ENCODE measurements around the gene MDM4. TPM values are rescaled to one million over a fixed set of nuclear protein-coding genes. Genes with fewer than 3 reads are reported as not detected.

Gene MDM4
- total RNA-seq, 1 donor from 2014 or later, result 84.5 TPM

DNA sequence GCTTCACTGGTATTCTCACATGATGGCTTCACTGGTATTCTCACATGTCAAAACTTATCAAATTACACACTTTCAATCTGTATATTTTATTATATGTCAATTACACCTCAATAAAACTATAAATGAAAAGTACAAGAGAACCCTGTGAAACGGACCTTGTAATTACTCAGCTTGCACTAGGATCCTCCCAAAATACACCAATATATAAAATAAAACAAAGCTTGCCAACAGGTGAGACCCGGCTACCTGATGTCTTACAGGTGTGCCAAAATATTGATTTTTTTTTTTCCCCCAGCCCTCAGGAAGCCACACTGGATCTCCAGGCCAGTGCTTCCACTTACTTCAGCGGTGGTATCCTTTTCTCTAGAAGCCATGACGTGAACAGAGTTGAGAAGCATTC is 44.5 kb upstream of the MDM4 start:
- Histone ChIP-seq H3K9me3 (no peaks in the 10 kb centered on the region), H3K36me3 (peaks cover 16% of the 10 kb centered on the region), H3K27me3 (no peaks in the 10 kb centered on the region), H3K27ac (no peak overlapping the region), H3K4me1 (peaks cover 20% of the 10 kb centered on the region), H3K4me3 (no peak overlapping the region)
- TF ChIP-seq, protein P1, sequence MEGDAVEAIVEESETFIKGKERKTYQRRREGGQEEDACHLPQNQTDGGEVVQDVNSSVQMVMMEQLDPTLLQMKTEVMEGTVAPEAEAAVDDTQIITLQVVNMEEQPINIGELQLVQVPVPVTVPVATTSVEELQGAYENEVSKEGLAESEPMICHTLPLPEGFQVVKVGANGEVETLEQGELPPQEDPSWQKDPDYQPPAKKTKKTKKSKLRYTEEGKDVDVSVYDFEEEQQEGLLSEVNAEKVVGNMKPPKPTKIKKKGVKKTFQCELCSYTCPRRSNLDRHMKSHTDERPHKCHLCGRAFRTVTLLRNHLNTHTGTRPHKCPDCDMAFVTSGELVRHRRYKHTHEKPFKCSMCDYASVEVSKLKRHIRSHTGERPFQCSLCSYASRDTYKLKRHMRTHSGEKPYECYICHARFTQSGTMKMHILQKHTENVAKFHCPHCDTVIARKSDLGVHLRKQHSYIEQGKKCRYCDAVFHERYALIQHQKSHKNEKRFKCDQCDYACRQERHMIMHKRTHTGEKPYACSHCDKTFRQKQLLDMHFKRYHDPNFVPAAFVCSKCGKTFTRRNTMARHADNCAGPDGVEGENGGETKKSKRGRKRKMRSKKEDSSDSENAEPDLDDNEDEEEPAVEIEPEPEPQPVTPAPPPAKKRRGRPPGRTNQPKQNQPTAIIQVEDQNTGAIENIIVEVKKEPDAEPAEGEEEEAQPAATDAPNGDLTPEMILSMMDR (IDR thresholded peaks at IDR 0.05), result no peak
- DNase-seq, result no peak
- intact Hi-C loops (cut with DNase I), result no loop called here
- ATAC-seq, result no peak

DNA sequence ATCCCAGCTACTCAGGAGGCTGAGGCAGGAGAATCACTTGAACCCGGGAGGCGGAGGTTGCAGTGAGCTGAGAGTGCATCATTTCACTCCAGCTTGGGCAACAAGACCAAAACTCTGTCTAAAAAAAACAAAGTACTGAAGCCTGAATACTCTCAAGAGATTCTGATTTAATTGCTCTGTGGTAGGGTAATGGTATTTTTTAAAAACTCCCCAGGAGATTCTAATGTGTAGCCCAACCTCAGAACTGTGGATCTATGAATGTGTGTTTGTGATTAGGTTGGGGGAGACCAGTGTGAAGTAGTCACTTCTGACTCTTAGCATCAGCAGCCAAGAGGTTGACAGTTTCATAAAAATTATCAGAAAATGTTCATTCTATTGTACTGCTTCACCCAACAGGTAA is 43.5 kb upstream of the MDM4 start:
- H3K27ac ChIP-seq, result no peak overlapping the region
- ATAC-seq (no peak), DNase-seq (no peak)
- TF ChIP-seq, protein P1 (IDR thresholded peaks at IDR 0.05), result no peak
- H3K4me3 ChIP-seq, result no peak overlapping the region
- H3K4me1 ChIP-seq, result peaks cover 22% of the 10 kb centered on the region
- H3K9me3 ChIP-seq, result no peaks in the 10 kb centered on the region
- peaks cover 16% of the 10 kb centered on the region for H3K36me3 ChIP-seq
- intact Hi-C loops (cut with DNase I), result no loop called here
- H3K27me3 ChIP-seq, result no peaks in the 10 kb centered on the region

DNA sequence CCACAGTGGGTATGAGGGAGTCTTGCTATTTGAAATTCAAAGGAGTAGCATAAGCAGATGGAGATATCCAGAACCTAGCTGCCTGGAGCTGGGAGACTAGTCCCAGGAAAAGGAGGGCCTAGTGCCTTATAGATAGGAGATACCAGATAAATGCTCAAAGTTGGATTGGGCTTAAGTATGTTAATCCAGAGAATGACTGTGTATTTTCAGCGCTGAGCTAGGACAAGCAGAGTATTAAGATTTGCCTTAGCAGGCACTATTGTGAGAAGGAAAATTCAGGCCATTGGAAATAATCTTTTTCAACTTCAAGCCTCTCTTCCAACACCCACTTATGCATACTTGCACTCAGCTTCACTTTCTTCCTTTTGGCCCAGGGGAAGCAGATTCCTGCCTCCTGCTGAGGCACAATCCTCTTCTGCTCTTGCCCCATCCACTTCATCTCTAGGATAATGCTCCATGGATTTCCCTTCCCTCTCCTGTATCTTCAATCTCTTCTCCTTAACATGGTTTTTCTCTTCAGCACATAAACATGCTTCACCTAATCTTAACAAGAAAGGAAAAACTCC is 42.7 kb upstream of the MDM4 start:
- no peak for DNase-seq
- H3K27ac ChIP-seq, result no peak overlapping the region
- H3K4me3 ChIP-seq, result no peak overlapping the region
- peaks cover 30% of the 10 kb centered on the region for H3K4me1 ChIP-seq
- no peaks in the 10 kb centered on the region for H3K9me3 ChIP-seq
- no peak for ATAC-seq
- intact Hi-C loops (cut with DNase I), result no loop called here
- H3K36me3 ChIP-seq, result peaks cover 11% of the 10 kb centered on the region
- H3K27me3 ChIP-seq, result no peaks in the 10 kb centered on the region
- TF ChIP-seq, protein P1 (IDR thresholded peaks at IDR 0.05), result no peak

DNA sequence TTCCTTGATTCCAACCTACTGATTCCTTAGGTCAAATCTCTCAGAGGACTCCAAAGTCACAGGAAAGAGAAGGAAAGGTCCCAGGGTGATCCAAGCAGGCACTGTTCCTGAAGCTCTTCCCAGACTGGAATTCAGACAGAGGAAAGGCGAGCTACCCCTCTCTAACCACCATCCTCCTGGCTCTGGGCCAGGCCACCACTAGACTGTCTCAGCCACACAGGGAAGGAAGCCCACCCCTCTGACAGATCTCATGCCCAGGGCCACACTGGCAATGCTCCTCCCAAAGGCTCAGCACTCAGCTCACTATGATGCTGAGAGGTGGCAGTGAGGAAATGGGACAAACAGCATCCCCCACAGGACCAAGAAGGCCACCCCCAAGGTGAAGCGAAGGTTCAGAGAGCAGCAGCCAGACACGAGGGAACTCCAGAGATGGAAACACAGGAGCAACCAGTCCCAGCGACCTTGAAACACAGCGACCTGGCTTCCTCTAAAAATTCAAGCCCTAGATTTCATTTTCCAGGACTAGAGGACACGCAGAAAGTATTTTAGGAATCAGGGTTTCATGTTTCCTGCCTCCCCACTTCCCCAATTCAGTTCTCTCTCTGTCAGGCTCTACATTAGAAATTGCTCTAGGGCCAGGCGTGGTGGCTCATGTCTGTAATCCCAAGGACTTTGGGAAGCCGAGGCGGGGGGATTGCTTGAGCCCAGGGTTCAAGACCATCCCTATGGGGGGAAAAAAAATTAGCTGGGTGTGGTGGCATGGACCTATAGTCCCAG is 40.4 kb upstream of the MDM4 start:
- DNase-seq, result peak; percentile 43
- intact Hi-C loops (cut with DNase I), result no loop called here
- Histone ChIP-seq H3K36me3 (no peaks in the 10 kb centered on the region), H3K9me3 (no peaks in the 10 kb centered on the region), H3K4me3 (no peak overlapping the region), H3K27ac (peak overlapping the region; percentile 40), H3K27me3 (no peaks in the 10 kb centered on the region), H3K4me1 (peaks cover 53% of the 10 kb centered on the region)
- ATAC-seq, result peak; percentile 3
- TF ChIP-seq, protein P1 (IDR thresholded peaks at IDR 0.05), result no peak

DNA sequence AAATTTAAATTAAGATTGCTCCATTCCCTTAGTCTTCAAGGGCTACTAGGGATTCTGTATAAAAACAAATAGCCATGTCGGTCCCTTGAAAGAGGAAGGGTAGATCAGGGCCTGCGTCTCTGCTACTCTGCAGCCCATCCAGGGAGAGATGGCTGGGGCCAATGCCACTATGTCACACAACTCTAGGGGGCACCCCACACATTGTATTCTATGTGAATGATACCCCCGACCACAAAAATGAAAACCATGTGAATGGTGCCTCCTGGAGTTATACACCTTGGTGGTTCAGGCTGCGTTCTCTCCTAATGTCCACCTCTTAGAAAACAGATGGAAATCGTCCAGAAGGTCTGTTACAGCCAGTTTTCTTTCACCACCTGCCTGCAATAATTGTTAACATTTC is 39.6 kb upstream of the MDM4 start:
- Histone ChIP-seq H3K9me3 (no peaks in the 10 kb centered on the region), H3K4me1 (peaks cover 61% of the 10 kb centered on the region), H3K36me3 (no peaks in the 10 kb centered on the region), H3K4me3 (no peak overlapping the region), H3K27ac (peak overlapping the region; percentile 40), H3K27me3 (no peaks in the 10 kb centered on the region)
- intact Hi-C loops (cut with DNase I), result no loop called here
- TF ChIP-seq, protein P1 (IDR thresholded peaks at IDR 0.05), result no peak
- ATAC-seq, result no peak
- DNase-seq, result no peak
